ENCODE measurements around the gene RAET1G. TPM values are rescaled to one million over a fixed set of nuclear protein-coding genes. Genes with fewer than 3 reads are reported as not detected.

The RAET1G gene
- polyA plus RNA-seq, 2 of the 4 experiments (the other 2 are of a cell fraction): 10.1 to 24.4 TPM

GRCh38 chr6:149918151-149918905, 4.6 kb downstream of the RAET1G start (continued):
- TF ChIP-seq ELK1 (IDR thresholded peaks at IDR 0.05; ENCODE audit: low read depth, low read length) (no peak), RFX5 (IDR thresholded peaks at IDR 0.05) (no peak)

GRCh38 chr6:149917679-149918078, 5.2 kb downstream of the RAET1G start:
- Histone ChIP-seq H3K4me2 (no peak overlapping the region), H3K27ac (no peak overlapping the region), H3K4me3 (no peak overlapping the region), H3K9me3 (no peaks in the 10 kb centered on the region), H3K4me1 (0 out of 3 replicates have a peak, but pooled peaks cover 2% of the 10 kb centered on the region)
- WGBS (ENCODE audit: missing lambda C conversion rate): 88% methylated on average over 2 of the region's 2 CpGs
- ChIA-PET CTCF (interaction anchor here (1.2 kb wide), 1 partner anchor 19 kb away, joined by 4 read pairs; the partner anchor contains the start of gene RAET1E), POLR2A (no interaction called here)
- TF ChIP-seq PHF8 (IDR thresholded peaks at IDR 0.05; ENCODE audit: borderline replicate concordance, low read depth) (no peak), RARB (CRISPR knock-in tag; IDR thresholded peaks at IDR 0.05) (no peak), FOSL2 (IDR thresholded peaks at IDR 0.05) (no peak), FOSL2 (CRISPR knock-in tag; IDR thresholded peaks at IDR 0.05) (no peak), HEYL (CRISPR knock-in tag; IDR thresholded peaks at IDR 0.05) (no peak), ELK1 (IDR thresholded peaks at IDR 0.05; ENCODE audit: low read depth, low read length) (no peak), EHF (CRISPR knock-in tag; IDR thresholded peaks at IDR 0.05) (no peak), ZFP36 (IDR thresholded peaks at IDR 0.05; ENCODE audit: borderline replicate concordance, partially characterized antibody) (no peak), CBX8 (IDR thresholded peaks at IDR 0.05) (no peak), CHD4 (IDR thresholded peaks at IDR 0.05; ENCODE audit: borderline replicate concordance) (no peak), NFE2L2 (conservative IDR thresholded peaks at IDR 0.05; ENCODE audit: low read length) (no peak), RCOR1 (IDR thresholded peaks at IDR 0.05; ENCODE audit: low read depth, low read length) (no peak), USF2 (IDR thresholded peaks at IDR 0.05) (no peak), SREBF2 (IDR thresholded peaks at IDR 0.05) (no peak), ESRRA (IDR thresholded peaks at IDR 0.05; ENCODE audit: borderline replicate concordance, low read length) (no peak), MYC (IDR thresholded peaks at IDR 0.05; ENCODE audit: borderline replicate concordance, low read length) (no peak)
- DNase-seq (ENCODE audit: low read depth in 1 of 2, low spot score in 1 of 2) (no peak), FAIRE-seq (no peak), ATAC-seq (no peak)

- Histone ChIP-seq H3K9me3 (no peaks in the 10 kb centered on the region), H3K27ac (no peak overlapping the region), H3K4me1 (no peaks in the 10 kb centered on the region), H3K4me2 (no peak overlapping the region), H3K4me3 (no peak overlapping the region)
- ATAC-seq (no peak), FAIRE-seq (no peak), DNase-seq (ENCODE audit: low read depth in 1 of 2, low spot score in 1 of 2) (no peak)
- TF ChIP-seq HDAC2 (IDR thresholded peaks at IDR 0.05) (no peak), ZSCAN20 (CRISPR knock-in tag; IDR thresholded peaks at IDR 0.05) (no peak), CHD2 (IDR thresholded peaks at IDR 0.05; ENCODE audit: low read length, partially characterized antibody) (no peak), EHMT2 (IDR thresholded peaks at IDR 0.05; ENCODE audit: low read depth) (no peak), E2F6 (IDR thresholded peaks at IDR 0.05; ENCODE audit: borderline replicate concordance, low read depth) (no peak), HOXA7 (CRISPR knock-in tag; IDR thresholded peaks at IDR 0.05) (no peak), PHF8 (IDR thresholded peaks at IDR 0.05; ENCODE audit: borderline replicate concordance, low read depth) (no peak), HMGXB4 (CRISPR knock-in tag; IDR thresholded peaks at IDR 0.05; ENCODE audit: borderline replicate concordance) (no peak)
- POLR2A ChIA-PET: no interaction called here
- 75% methylated on average over 10 of the region's 10 CpGs for WGBS (ENCODE audit: missing lambda C conversion rate)
- CTCF ChIA-PET: interaction anchor here (1.2 to 1.5 kb wide), 2 partner anchors 18 to 76 kb away, joined by 4 to 6 read pairs; partner anchors contain the start of gene RAET1E
Measured at GRCh38 chr6:149915970-149916865, 6.7 kb downstream of the RAET1G start.
